Naive thymus-derived CD4-positive, alpha-beta T cell (primary cell): ENCODE measurements around the gene SOX6. TPM values are rescaled to one million over a fixed set of nuclear protein-coding genes. Genes with fewer than 3 reads are reported as not detected.

Experiments
- ATAC-seq: fragments of 150-1000 bp; cut with Tn5 transposase; 2 replicates; pipeline ENCODE4 v1.10.0; 2021; ENCODE audit warnings: mild to moderate bottlenecking, moderate library complexity
- CTCF ChIA-PET: fragments of 350-600 bp; sonication (Branson Sonifier 250); formaldehyde crosslinking; loops from one replicate; lab custom pipeline; 2021; ENCODE audit warnings: antibody characterized with exemption; lab: Charles Lee
- POLR2A ChIA-PET: fragments of 350-600 bp; sonication (Branson Sonifier 250); formaldehyde crosslinking; loops from one replicate; lab custom pipeline; 2021; ENCODE audit warnings: antibody characterized with exemption, inconsistent platforms; lab: Charles Lee
- DNase-seq, 9 donors: peaks; one replicate each; pipeline versions ENCODE4 v3.0.0 to v3.0.0-alpha.2; 2020 to 2022; ENCODE audit warnings: mixed read lengths in 1 of 9
- H3K27ac ChIP-seq: one replicate; pipeline ENCODE4 v1.7.0; 2013; ENCODE audit warnings: mild to moderate bottlenecking, low read depth, low read length, moderate library complexity
- H3K27me3 ChIP-seq, 2 donors: one replicate each; pipeline ENCODE4 v1.7.0; 2013; ENCODE audit warnings: low read length in 2 of 2, mild to moderate bottlenecking in 2 of 2, moderate library complexity in 2 of 2; ENCODE audit not compliant: control insufficient read depth in 2 of 2, insufficient read depth in 2 of 2
- H3K36me3 ChIP-seq, 3 experiments: 1 replicate in 2 of 3; 2 replicates in 1 of 3; pipeline ENCODE4 v1.7.0; 2013; ENCODE audit warnings: low read length in 3 of 3, mild to moderate bottlenecking in 3 of 3, moderate library complexity in 1 of 3; ENCODE audit not compliant: insufficient read depth in 3 of 3, control insufficient read depth in 2 of 3
- H3K4me1 ChIP-seq, 2 donors: one replicate each; pipeline ENCODE4 v1.7.0; 2013; ENCODE audit warnings: low read length in 2 of 2, mild to moderate bottlenecking in 2 of 2, moderate library complexity in 1 of 2; ENCODE audit not compliant: control insufficient read depth in 2 of 2, insufficient read depth in 2 of 2
- H3K4me3 ChIP-seq: 2 replicates; pipeline ENCODE4 v1.7.0; 2013; ENCODE audit warnings: mild to moderate bottlenecking, low read length
- H3K9me3 ChIP-seq, 3 experiments: 1 replicate in 2 of 3; 2 replicates in 1 of 3; pipeline ENCODE4 v1.7.0; 2013; ENCODE audit warnings: low read length in 3 of 3; ENCODE audit not compliant: control insufficient read depth in 2 of 3
- H3K27ac Mint-ChIP-seq, 9 donors: one replicate each; pipeline ENCODE4 v1.8.0; 2020 to 2022; ENCODE audit warnings: mixed read lengths in 9 of 9, mild to moderate bottlenecking in 8 of 9, moderate library complexity in 5 of 9, inconsistent platforms in 2 of 9
- H3K27me3 Mint-ChIP-seq, 5 donors: one replicate each; pipeline ENCODE4 v1.8.0; 2021 to 2022; ENCODE audit warnings: mixed read lengths in 5 of 5, mild to moderate bottlenecking in 1 of 5
- H3K36me3 Mint-ChIP-seq, 5 donors: one replicate each; pipeline ENCODE4 v1.8.0; 2020 to 2022; ENCODE audit warnings: mixed read lengths in 5 of 5, mild to moderate bottlenecking in 3 of 5, inconsistent platforms in 1 of 5
- H3K4me1 Mint-ChIP-seq, 7 donors: one replicate each; pipeline ENCODE4 v1.8.0; 2020 to 2022; ENCODE audit warnings: mixed read lengths in 7 of 7, mild to moderate bottlenecking in 3 of 7, inconsistent platforms in 1 of 7
- H3K4me3 Mint-ChIP-seq, 10 donors: one replicate each; pipeline ENCODE4 v1.8.0; 2020 to 2022; ENCODE audit warnings: mild to moderate bottlenecking in 10 of 10, mixed read lengths in 10 of 10, moderate library complexity in 6 of 10, inconsistent platforms in 2 of 10
- H3K9me3 Mint-ChIP-seq, 11 donors: one replicate each; pipeline ENCODE4 v1.8.0; 2020 to 2022; ENCODE audit warnings: mixed read lengths in 11 of 11, mild to moderate bottlenecking in 4 of 11, inconsistent platforms in 1 of 11, moderate library complexity in 1 of 11
- intact Hi-C, 2 donors: fragments of 100-400 bp; cut with micrococcal nuclease; formaldehyde crosslinking; loops; one replicate each; pipeline ENCODE4 v1.15.1; 2023
- polyA plus RNA-seq, 2 donors: library from polyadenylated mRNA; unstranded; fragments of 300-500 nt; fragmentation: Illumina TruSeq; gene quantifications; one replicate each; pipeline ENCODE4 v1.2.3, GENCODE V29; 2021
- total RNA-seq, 6 experiments: library from RNA in 5 of 6; stranded (reverse) in 5 of 6; gene quantifications; 1 replicate in 5 of 6; 2 replicates in 1 of 6; pipeline ENCODE4 v1.2.3 and lab custom pipeline; 2021 to 2026

The SOX6 gene
- total and polyA plus RNA-seq, 7 experiments from 2014 or later: 0.51 TPM; not detected in 6

DNA sequence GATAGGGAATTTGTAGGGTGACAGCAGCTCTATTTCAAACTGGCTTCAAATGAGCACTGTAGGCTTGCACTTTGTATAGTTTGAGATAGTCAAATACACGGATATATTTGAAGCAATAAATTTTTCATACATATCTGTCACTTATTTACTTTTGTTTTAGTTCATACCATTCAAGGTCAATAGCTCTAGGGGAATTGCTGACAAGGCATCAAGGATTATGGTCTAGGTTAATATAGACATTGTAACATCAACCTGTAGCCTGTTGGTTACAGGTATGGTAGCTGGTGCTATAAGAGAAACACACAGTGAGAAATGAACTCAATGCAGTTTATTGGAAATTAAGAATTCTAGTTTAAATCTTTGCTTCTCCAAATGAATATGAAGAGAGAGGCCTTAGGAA, 267.6 kb downstream of the SOX6 start:
- Mint-ChIP-seq H3K27ac (no peak overlapping the region), H3K27me3 (no peaks in the 10 kb centered on the region), H3K9me3 (peaks cover 0 to 3% (median 0%) of the 10 kb centered on the region in 11 donors), H3K4me1 (no peaks in the 10 kb centered on the region), H3K4me3 (no peak overlapping the region), H3K36me3 (no peaks in the 10 kb centered on the region)
- Histone ChIP-seq H3K36me3 (no peaks in the 10 kb centered on the region), H3K9me3 (no peaks in the 10 kb centered on the region), H3K4me3 (no peak overlapping the region), H3K27me3 (no peaks in the 10 kb centered on the region), H3K27ac (no peak overlapping the region), H3K4me1 (no peaks in the 10 kb centered on the region)
- no peak for ATAC-seq
- intact Hi-C loops: no loop called here
- no peak for DNase-seq
- CTCF ChIA-PET: no interaction called here
- POLR2A ChIA-PET: no interaction called here

DNA sequence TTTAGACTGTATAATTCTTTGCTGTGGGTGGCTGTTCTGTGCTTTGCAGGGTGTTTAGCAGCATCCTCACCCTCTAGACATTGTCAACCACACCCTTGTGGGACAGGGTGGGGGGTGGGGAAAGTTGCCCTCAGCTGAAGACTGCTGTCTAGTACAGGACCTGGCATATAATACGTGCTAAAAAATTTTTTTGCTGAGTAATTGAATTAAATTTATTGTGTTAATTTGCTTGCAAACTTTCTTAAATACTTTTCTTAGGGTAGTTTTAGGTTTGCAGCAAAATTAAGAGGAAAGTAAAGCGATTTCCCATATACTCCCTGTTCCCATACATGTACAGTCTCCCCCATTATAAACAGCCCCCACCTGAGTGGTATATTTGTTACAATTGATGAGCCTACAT, 268.5 kb downstream of the SOX6 start:
- peaks cover 0 to 3% (median 0%) of the 10 kb centered on the region in 11 donors for H3K9me3 Mint-ChIP-seq
- H3K36me3 Mint-ChIP-seq: no peaks in the 10 kb centered on the region
- H3K4me3 Mint-ChIP-seq: no peak overlapping the region
- no peaks in the 10 kb centered on the region for H3K9me3 ChIP-seq
- no peak overlapping the region for H3K27ac Mint-ChIP-seq
- H3K27me3 Mint-ChIP-seq: no peaks in the 10 kb centered on the region
- intact Hi-C loops: no loop called here
- ATAC-seq (no peak), DNase-seq (no peak)
- no peaks in the 10 kb centered on the region for H3K36me3 ChIP-seq
- ChIA-PET POLR2A (no interaction called here), CTCF (no interaction called here)
- no peak overlapping the region for H3K27ac ChIP-seq
- no peak overlapping the region for H3K4me3 ChIP-seq
- H3K4me1 ChIP-seq: no peaks in the 10 kb centered on the region
- H3K4me1 Mint-ChIP-seq: no peaks in the 10 kb centered on the region
- H3K27me3 ChIP-seq: no peaks in the 10 kb centered on the region

DNA sequence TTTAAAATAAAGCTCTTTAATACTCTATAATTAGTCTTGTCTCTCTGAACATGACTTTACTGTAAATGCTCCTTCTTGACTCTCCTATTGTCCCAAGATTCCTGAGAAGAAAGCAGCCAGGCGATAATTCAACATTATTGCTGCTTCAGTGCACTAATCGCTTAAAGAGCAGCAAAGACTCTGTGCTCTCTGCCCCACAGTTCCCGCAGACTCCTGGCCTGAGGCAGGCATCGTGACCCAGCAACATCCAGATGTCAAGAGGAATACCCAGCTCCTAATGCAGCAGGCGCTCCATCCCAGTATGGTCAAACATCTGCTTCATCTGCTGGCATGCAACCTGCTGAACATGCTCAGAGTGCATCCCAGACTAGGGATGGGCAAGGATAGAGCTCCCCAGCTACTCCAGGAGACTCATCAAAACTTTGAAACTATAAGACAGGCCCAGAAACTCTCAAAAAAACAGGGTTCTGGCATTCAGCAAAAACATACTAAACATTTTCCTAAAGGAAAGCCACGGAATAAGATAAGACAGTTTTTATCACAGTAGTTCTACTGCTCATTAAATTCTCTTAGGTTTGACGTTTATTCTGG, 270.0 kb downstream of the SOX6 start:
- DNase-seq: no peak
- H3K36me3 ChIP-seq: no peaks in the 10 kb centered on the region
- Mint-ChIP-seq H3K9me3 (peaks cover 0 to 5% (median 0%) of the 10 kb centered on the region in 11 donors), H3K4me3 (no peak overlapping the region), H3K27ac (no peak overlapping the region), H3K27me3 (no peaks in the 10 kb centered on the region), H3K36me3 (no peaks in the 10 kb centered on the region), H3K4me1 (no peaks in the 10 kb centered on the region)
- ChIA-PET CTCF (no interaction called here), POLR2A (no interaction called here)
- no peak overlapping the region for H3K27ac ChIP-seq
- no peak overlapping the region for H3K4me3 ChIP-seq
- intact Hi-C loops: no loop called here
- H3K4me1 ChIP-seq: no peaks in the 10 kb centered on the region
- H3K9me3 ChIP-seq: no peaks in the 10 kb centered on the region
- H3K27me3 ChIP-seq: no peaks in the 10 kb centered on the region
- ATAC-seq: no peak

DNA sequence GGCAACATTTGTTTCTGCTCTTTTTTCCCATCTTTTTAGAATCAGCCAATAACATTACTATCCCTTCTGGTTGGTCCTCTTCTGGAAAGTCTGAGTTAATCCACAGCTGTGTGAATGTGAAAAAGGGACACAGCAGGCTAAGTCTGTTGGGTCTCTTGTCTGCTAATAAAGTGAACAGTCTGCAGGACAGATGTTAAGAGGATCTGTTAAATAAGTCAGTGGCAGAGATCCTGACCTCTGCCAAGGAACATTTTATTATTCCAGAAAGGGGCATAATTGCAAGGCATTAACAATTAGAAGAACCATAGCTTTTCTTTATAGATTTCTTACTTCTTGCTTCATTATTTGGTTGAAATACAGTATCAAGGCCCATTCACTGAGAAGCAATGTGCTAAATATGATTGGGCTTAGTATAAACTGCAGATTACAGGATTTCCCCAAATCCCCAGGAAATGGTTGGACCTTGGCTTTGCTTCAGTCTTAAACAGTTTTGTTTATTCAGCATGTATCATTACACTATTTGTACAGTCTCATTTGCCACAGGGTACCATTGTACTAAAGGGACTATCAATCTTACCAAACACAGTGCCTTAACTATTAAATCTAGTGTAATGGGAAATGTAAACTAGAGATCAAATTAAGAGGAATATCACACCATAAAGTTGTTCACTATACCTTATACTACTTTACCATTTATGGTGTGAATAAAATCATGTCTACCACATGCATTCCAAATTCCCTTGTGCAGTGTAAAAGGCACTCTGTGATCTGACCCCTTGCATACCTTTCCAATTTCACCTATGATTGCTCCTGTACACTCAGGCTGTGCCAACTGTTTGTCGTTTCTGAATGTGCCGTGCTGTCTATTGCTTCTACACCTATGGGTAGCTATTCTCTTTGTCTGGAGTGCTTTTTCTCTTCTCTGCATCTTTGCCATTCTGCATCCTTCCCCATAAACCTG, 274.0 kb downstream of the SOX6 start:
- Mint-ChIP-seq H3K27me3 (no peaks in the 10 kb centered on the region), H3K27ac (no peak overlapping the region), H3K9me3 (peaks cover 0 to 9% (median 0%) of the 10 kb centered on the region in 11 donors), H3K4me3 (no peak overlapping the region), H3K4me1 (no peaks in the 10 kb centered on the region), H3K36me3 (no peaks in the 10 kb centered on the region)
- CTCF ChIA-PET: no interaction called here
- H3K27ac ChIP-seq: no peak overlapping the region
- DNase-seq: no peak
- no peaks in the 10 kb centered on the region for H3K36me3 ChIP-seq
- no peak for ATAC-seq
- no peaks in the 10 kb centered on the region for H3K9me3 ChIP-seq
- no peaks in the 10 kb centered on the region for H3K4me1 ChIP-seq
- no peak overlapping the region for H3K4me3 ChIP-seq
- POLR2A ChIA-PET: no interaction called here
- H3K27me3 ChIP-seq: no peaks in the 10 kb centered on the region
- intact Hi-C loops: no loop called here

DNA sequence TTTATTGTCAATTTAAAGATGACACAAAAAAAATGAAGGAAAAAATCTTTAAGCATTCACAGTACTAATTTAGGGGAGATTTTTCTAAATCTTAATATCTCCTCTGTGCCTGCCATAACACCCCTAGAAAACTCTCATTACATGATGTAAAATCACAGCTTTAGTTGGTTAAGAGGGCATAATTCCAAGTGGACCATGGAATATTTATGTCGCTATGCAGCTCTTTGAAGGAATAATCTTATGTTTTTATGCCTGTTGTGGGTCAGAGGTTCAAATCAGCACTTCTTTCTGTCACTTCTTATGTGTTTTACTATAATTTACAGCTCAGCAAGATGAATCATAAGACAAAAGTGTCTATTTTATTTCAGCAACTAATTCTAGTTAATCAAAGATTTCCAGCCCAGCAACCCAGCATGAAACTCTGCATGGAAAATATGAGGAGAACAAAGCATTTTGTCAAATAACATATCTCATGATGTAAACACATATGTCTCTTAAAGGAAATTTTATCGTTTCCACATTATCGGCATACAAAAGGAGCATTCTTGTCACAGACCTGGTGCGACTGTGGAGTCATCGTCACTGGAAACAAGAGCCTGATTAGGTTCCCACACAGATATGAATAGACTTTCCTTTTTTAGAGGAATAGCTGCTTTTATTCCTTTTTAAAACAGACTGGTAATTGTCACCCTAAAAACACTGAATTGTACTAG, 274.8 kb downstream of the SOX6 start:
- no peak overlapping the region for H3K4me3 ChIP-seq
- ChIA-PET POLR2A (no interaction called here), CTCF (no interaction called here)
- intact Hi-C loops: no loop called here
- H3K27me3 Mint-ChIP-seq: no peaks in the 10 kb centered on the region
- no peaks in the 10 kb centered on the region for H3K4me1 ChIP-seq
- ATAC-seq (no peak), DNase-seq (no peak)
- H3K27me3 ChIP-seq: no peaks in the 10 kb centered on the region
- H3K9me3 ChIP-seq: no peaks in the 10 kb centered on the region
- H3K9me3 Mint-ChIP-seq: peaks cover 0 to 9% (median 1%) of the 10 kb centered on the region in 11 donors
- H3K27ac ChIP-seq: no peak overlapping the region
- H3K4me3 Mint-ChIP-seq: no peak overlapping the region
- H3K36me3 Mint-ChIP-seq: no peaks in the 10 kb centered on the region
- H3K27ac Mint-ChIP-seq: no peak overlapping the region
- H3K36me3 ChIP-seq: no peaks in the 10 kb centered on the region
- H3K4me1 Mint-ChIP-seq: no peaks in the 10 kb centered on the region

DNA sequence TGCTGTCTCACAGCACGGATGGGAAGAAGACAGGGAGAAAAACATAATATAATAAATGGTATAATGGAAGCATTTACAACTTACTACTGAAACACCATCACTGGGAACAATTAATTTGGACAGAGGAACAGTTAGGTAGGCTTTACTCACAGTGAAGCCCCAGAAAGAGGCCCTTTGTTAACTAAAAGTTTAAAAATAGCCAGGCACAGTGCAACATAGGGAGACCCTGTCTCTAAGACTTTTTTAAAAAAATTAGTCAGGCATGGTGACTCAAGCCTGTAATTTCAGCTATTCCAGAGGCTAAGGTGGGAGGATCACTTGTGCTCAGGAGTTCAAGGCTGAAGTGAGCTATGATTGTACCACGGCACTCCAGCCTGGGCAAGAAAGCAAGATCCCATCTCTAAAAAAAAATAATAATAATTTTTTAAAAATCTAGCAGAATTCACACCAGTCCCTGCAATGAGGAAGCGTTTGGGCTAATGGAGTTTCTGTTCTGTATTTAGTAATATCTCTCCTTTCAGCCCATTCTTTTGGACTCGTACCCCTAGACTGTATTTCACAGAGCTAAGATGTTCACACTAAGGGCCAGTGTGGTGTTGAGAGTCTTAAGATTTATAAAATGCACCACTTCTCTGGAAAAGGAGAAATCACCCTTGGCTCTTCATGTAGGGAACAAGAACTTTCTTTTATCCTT, 275.5 kb downstream of the SOX6 start:
- Histone ChIP-seq H3K4me1 (no peaks in the 10 kb centered on the region), H3K27me3 (no peaks in the 10 kb centered on the region), H3K9me3 (no peaks in the 10 kb centered on the region), H3K4me3 (no peak overlapping the region), H3K36me3 (no peaks in the 10 kb centered on the region), H3K27ac (no peak overlapping the region)
- no peaks in the 10 kb centered on the region for H3K36me3 Mint-ChIP-seq
- ATAC-seq (no peak), DNase-seq (no peak)
- H3K4me3 Mint-ChIP-seq: no peak overlapping the region
- POLR2A ChIA-PET: no interaction called here
- intact Hi-C loops: no loop called here
- peaks cover 0 to 15% (median 5%) of the 10 kb centered on the region in 11 donors for H3K9me3 Mint-ChIP-seq
- H3K27ac Mint-ChIP-seq: no peak overlapping the region
- CTCF ChIA-PET: no interaction called here
- H3K4me1 Mint-ChIP-seq: no peaks in the 10 kb centered on the region
- no peaks in the 10 kb centered on the region for H3K27me3 Mint-ChIP-seq
